ENCODE measurements around the gene C22orf15. TPM values are rescaled to one million over a fixed set of nuclear protein-coding genes. Genes with fewer than 3 reads are reported as not detected.

C22orf15 gene
- total RNA-seq, 1 donor from 2014 or later = not detected

- no peaks in the 10 kb centered on the region for H3K9me3 ChIP-seq
- intact Hi-C loops (cut with DNase I) = no loop called here
- H3K36me3 ChIP-seq = peaks cover 0 to 30% of the 10 kb centered on the region in 2 donors
- peak overlapping the region; percentile 67 for H3K27ac ChIP-seq
- peaks cover 56% of the 10 kb centered on the region for H3K4me1 ChIP-seq
- TF ChIP-seq POLR2AphosphoS5 (IDR thresholded peaks at IDR 0.05; ENCODE audit: insufficient read depth in 1 of 2, low read depth in 1 of 2) = peak in 1 of 2 donors; percentile 51
- no peak for TF ChIP-seq POLR2A (IDR thresholded peaks at IDR 0.05)
- DNase-seq (ENCODE audit: extremely low spot score in 2 of 2) = no peak
- H3K4me3 ChIP-seq = no peak overlapping the region
- no peaks in the 10 kb centered on the region for H3K27me3 ChIP-seq
Measured at GRCh38 chr22:23791738-23792645, 29.2 kb downstream of the C22orf15 start.

DNA sequence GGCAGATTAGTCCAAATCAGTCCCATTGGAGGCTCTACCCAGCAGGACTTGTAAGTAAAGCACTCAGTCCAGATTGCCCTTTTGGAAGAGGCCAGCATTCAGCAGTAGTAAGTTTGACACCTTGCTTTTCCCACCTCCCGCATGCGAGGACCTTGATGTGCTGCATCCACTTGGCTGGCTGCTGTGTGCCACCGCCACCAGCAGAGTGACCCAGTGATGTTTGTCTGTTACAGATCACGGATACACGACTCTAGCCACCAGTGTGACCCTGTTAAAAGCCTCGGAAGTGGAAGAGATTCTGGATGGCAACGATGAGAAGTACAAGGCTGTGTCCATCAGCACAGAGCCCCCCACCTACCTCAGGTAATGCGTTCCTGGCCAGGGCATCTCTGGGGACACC, 30.5 kb downstream of the C22orf15 start:
- Histone ChIP-seq H3K9me3 (no peaks in the 10 kb centered on the region), H3K4me1 (peaks cover 47% of the 10 kb centered on the region), H3K27me3 (no peaks in the 10 kb centered on the region), H3K27ac (peak overlapping the region; percentile 67), H3K4me3 (no peak overlapping the region), H3K36me3 (peaks cover 0 to 37% of the 10 kb centered on the region in 2 donors)
- DNase-seq (ENCODE audit: extremely low spot score in 2 of 2) = no peak
- no peak for TF ChIP-seq POLR2AphosphoS5 (IDR thresholded peaks at IDR 0.05; ENCODE audit: insufficient read depth in 1 of 2, low read depth in 1 of 2)
- TF ChIP-seq POLR2A (IDR thresholded peaks at IDR 0.05) = no peak
- TF ChIP-seq CTCF (IDR thresholded peaks at IDR 0.05) = no peak
- intact Hi-C loops (cut with DNase I) = no loop called here

DNA sequence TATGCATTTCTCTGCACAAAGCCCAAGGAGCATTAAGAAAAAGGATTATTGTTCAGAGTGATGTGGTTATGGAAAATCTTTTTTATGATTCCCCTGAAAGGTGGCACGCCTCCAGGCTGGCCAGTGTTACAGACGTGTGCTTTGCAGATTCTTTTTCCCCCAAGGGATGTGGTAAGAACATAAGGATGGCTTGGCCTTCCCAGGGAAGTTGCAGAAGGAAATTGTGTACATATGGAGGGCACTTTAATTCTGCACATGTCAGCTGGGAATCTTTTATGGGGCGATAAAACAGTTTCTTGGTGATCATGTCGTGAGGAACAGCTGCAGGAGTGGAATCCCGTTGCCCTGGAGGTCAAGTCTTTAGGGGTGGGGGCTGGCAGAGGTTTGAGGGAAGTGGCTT, 33.7 kb downstream of the C22orf15 start:
- intact Hi-C loops (cut with DNase I) = no loop called here
- Histone ChIP-seq H3K27ac (no peak overlapping the region), H3K4me1 (peaks cover 17% of the 10 kb centered on the region), H3K9me3 (no peaks in the 10 kb centered on the region), H3K4me3 (no peak overlapping the region), H3K27me3 (no peaks in the 10 kb centered on the region), H3K36me3 (peaks cover 0 to 58% of the 10 kb centered on the region in 2 donors)
- TF ChIP-seq CTCF (IDR thresholded peaks at IDR 0.05) = no peak
- no peak for TF ChIP-seq POLR2A (IDR thresholded peaks at IDR 0.05)
- TF ChIP-seq POLR2AphosphoS5 (IDR thresholded peaks at IDR 0.05; ENCODE audit: insufficient read depth in 1 of 2, low read depth in 1 of 2) = peak in 1 of 2 donors; percentile 23
- no peak for DNase-seq (ENCODE audit: extremely low spot score in 2 of 2)

- intact Hi-C loops (cut with DNase I) = no loop called here
- Histone ChIP-seq H3K4me1 (no peaks in the 10 kb centered on the region), H3K36me3 (peaks cover 0 to 70% of the 10 kb centered on the region in 2 donors), H3K9me3 (no peaks in the 10 kb centered on the region), H3K4me3 (no peak overlapping the region), H3K27me3 (no peaks in the 10 kb centered on the region), H3K27ac (no peak overlapping the region)
- no peak for TF ChIP-seq CTCF (IDR thresholded peaks at IDR 0.05)
- no peak for TF ChIP-seq POLR2A (IDR thresholded peaks at IDR 0.05)
- no peak for TF ChIP-seq POLR2AphosphoS5 (IDR thresholded peaks at IDR 0.05; ENCODE audit: insufficient read depth in 1 of 2, low read depth in 1 of 2)
- no peak for DNase-seq (ENCODE audit: extremely low spot score in 2 of 2)
Measured at GRCh38 chr22:23800297-23801237, 37.8 kb downstream of the C22orf15 start.

DNA sequence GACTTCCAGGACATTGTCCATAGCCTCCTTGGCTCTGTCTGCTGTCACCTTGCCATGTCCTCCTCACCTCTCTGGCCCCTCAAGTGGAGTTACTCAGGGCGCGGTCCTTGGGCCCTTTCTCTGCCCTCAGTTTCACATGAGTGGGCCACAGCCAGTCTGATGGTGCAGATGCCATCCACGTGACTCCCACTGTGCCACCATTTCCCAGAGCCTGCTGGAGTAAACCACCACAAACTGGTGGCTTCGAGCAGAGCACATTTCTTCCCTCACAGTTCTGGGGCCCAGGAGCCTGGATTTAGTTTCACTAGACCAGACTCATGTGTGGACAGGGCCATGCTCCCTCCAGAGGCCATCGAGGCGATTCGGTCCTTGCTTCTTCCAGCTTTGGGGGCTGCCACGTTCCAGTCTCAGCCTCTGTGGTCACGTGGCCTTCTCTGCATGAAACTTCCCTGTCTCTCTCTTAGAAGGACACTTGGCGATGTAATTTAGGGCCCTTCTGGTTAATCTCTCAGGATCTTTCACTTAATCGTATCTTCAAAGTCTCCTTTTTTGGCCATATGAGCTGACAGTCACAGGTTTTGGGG, 38.5 kb downstream of the C22orf15 start:
- DNase-seq (ENCODE audit: extremely low spot score in 2 of 2) = no peak
- H3K27me3 ChIP-seq = no peaks in the 10 kb centered on the region
- peaks cover 0 to 73% of the 10 kb centered on the region in 2 donors for H3K36me3 ChIP-seq
- no peak overlapping the region for H3K27ac ChIP-seq
- no peaks in the 10 kb centered on the region for H3K9me3 ChIP-seq
- no peaks in the 10 kb centered on the region for H3K4me1 ChIP-seq
- TF ChIP-seq POLR2AphosphoS5 (IDR thresholded peaks at IDR 0.05; ENCODE audit: insufficient read depth in 1 of 2, low read depth in 1 of 2) = no peak
- H3K4me3 ChIP-seq = no peak overlapping the region
- intact Hi-C loops (cut with DNase I) = no loop called here

Data from vagina (tissue), 2 donors.